ENCODE results near the gene GIMD1. TPM values are rescaled to one million over a fixed set of nuclear protein-coding genes. Genes with fewer than 3 reads are reported as not detected.

GIMD1 gene
- total and polyA plus RNA-seq, 7 donors = 0.04 TPM; not detected in 6

DNA sequence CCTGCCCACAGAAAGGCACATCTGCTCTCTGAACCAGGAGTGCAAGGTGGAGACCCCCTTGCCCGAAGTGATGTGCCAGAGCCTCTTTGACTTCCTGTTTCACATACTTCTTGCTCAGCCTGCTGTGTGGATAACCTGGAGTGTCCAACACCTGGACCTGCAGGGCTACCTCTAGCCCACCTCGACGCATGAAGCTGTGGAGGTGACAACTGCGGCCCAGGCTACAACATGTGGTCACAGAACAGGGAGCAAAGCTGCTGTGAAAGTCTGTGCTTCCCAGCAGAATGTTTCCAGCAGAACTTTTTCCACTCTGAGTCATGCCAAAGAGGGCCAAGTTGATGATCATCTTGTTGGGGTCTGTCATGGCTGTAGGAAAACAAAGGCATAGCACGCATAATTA, 1.5 kb downstream of the GIMD1 start:
- H3K4me1 ChIP-seq = peaks cover 9% of the 10 kb centered on the region
- H3K4me3 ChIP-seq = no peak overlapping the region
- H3K27me3 ChIP-seq (ENCODE audit: insufficient read depth in 3 of 3, low read length in 2 of 3) = no peaks in the 10 kb centered on the region
- intact Hi-C loops (cut with DNase I) = loop anchor here in 1 of 2 donors (10.0 kb wide), 1 partner anchor 528 kb away; no protein-coding TSS in a partner anchor
- no peaks in the 10 kb centered on the region for H3K36me3 ChIP-seq (ENCODE audit: insufficient read depth in 1 of 2, low read depth in 1 of 2)
- H3K27ac ChIP-seq = no peak overlapping the region
- ATAC-seq (no peak), DNase-seq (no peak)
- no peaks in the 10 kb centered on the region for H3K9me3 ChIP-seq
- TF ChIP-seq, protein P1, sequence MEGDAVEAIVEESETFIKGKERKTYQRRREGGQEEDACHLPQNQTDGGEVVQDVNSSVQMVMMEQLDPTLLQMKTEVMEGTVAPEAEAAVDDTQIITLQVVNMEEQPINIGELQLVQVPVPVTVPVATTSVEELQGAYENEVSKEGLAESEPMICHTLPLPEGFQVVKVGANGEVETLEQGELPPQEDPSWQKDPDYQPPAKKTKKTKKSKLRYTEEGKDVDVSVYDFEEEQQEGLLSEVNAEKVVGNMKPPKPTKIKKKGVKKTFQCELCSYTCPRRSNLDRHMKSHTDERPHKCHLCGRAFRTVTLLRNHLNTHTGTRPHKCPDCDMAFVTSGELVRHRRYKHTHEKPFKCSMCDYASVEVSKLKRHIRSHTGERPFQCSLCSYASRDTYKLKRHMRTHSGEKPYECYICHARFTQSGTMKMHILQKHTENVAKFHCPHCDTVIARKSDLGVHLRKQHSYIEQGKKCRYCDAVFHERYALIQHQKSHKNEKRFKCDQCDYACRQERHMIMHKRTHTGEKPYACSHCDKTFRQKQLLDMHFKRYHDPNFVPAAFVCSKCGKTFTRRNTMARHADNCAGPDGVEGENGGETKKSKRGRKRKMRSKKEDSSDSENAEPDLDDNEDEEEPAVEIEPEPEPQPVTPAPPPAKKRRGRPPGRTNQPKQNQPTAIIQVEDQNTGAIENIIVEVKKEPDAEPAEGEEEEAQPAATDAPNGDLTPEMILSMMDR (IDR thresholded peaks at IDR 0.05) = no peak
- 92 to 94% (median 92%) methylated on average over 5 of the region's 5 CpGs for WGBS, 3 donors

DNA sequence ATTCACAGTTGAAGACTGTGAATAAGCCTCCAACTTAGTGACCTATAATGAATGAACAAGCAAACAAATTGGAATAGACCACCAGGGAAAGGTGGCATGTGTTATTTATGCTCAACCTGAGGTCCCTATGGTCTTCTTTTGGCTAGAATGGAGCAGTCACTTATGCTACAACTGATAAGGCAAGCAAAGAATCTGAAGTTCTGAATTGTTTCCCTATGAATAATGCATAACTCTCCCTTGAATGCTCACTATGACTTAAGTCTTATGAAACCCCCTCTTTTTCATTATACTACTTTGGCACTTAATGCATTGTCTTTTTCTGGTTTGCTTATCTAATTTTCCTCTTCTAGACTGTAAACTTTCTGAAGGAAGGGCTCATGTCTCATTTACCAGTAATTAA, 2.6 kb downstream of the GIMD1 start:
- Histone ChIP-seq H3K27ac (no peak overlapping the region), H3K4me3 (no peak overlapping the region), H3K4me1 (peaks cover 9% of the 10 kb centered on the region), H3K27me3 (ENCODE audit: insufficient read depth in 3 of 3, low read length in 2 of 3) (no peaks in the 10 kb centered on the region), H3K36me3 (ENCODE audit: insufficient read depth in 1 of 2, low read depth in 1 of 2) (no peaks in the 10 kb centered on the region), H3K9me3 (no peaks in the 10 kb centered on the region)
- intact Hi-C loops (cut with DNase I) = loop anchor here in 1 of 2 donors (10.0 kb wide), 1 partner anchor 529 kb away; no protein-coding TSS in a partner anchor
- ATAC-seq = no peak
- DNase-seq = no peak
- TF ChIP-seq, protein P1 (IDR thresholded peaks at IDR 0.05) = no peak

DNA sequence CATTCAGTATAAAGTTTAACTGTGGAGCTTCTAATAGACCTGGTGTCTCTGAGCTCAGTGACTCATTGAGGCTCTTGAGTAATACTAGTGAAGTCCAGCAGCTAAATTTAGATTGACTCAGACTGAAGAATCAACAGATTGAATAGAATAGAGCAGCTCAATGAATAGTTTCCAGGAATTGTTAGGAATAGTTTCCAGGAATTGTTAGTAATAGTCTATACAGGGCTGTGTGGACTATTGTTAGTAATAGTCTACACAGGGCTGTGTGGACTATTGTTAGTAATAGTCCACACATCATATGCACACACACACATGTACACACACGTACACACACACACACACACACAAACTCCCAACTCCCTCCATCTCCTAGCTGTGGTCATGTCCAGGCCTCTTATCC, 3.0 kb downstream of the GIMD1 start:
- Histone ChIP-seq H3K4me3 (no peak overlapping the region), H3K27ac (no peak overlapping the region), H3K27me3 (ENCODE audit: insufficient read depth in 3 of 3, low read length in 2 of 3) (no peaks in the 10 kb centered on the region), H3K36me3 (ENCODE audit: insufficient read depth in 1 of 2, low read depth in 1 of 2) (no peaks in the 10 kb centered on the region), H3K9me3 (no peaks in the 10 kb centered on the region), H3K4me1 (peaks cover 9% of the 10 kb centered on the region)
- ATAC-seq = peak; percentile 87 to 99 (median 98)
- intact Hi-C loops (cut with DNase I) = loop anchor here in 1 of 2 donors (10.0 kb wide), 1 partner anchor 529 kb away; no protein-coding TSS in a partner anchor
- TF ChIP-seq, protein P1 (IDR thresholded peaks at IDR 0.05) = no peak
- no peak for DNase-seq
- 63 to 71% (median 70%) methylated on average over 1 of the region's 1 CpG for WGBS, 3 donors

DNA sequence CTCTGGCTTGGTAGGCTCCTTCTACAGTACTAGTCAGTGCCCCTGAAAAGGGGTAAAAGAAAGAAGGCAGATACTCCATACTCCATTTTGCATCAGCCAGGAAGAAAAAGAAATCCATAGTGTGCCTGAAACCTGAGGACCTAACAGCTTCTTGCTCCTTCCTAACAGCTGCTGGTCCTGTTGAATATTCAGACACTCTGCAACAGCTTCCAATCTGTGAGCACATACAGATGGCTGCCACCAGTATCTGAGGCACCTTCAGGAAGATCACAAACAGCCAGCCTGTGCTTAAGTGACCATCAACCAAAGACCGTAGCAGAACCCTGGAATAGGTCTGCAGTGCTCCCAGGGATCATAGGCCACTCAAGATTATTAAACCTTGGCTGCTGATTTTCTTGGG, 4.3 kb downstream of the GIMD1 start:
- Histone ChIP-seq H3K4me3 (no peak overlapping the region), H3K4me1 (peaks cover 9% of the 10 kb centered on the region), H3K9me3 (no peaks in the 10 kb centered on the region), H3K36me3 (ENCODE audit: insufficient read depth in 1 of 2, low read depth in 1 of 2) (no peaks in the 10 kb centered on the region), H3K27ac (no peak overlapping the region), H3K27me3 (ENCODE audit: insufficient read depth in 3 of 3, low read length in 2 of 3) (no peaks in the 10 kb centered on the region)
- ATAC-seq (no peak), DNase-seq (no peak)
- intact Hi-C loops (cut with DNase I) = loop anchor here in 1 of 2 donors (10.0 kb wide), 1 partner anchor 531 kb away; no protein-coding TSS in a partner anchor
- TF ChIP-seq, protein P1 (IDR thresholded peaks at IDR 0.05) = no peak
- 82 to 100% (median 91%) methylated on average over 1 of the region's 1 CpG for WGBS, 3 donors

Data from psoas muscle (tissue), 8 donors.